AG09309 (cell line): Measurements from ENCODE around the gene PCP2.

Experiments used
- DNase-seq: peaks from one replicate; pipeline ENCODE4 v3.0.0-alpha.2; 2010; ENCODE audit warnings: low read depth
- H3K4me3 ChIP-seq: 2 replicates; pipeline ENCODE4 v1.5.1; 2011; ENCODE audit warnings: mild to moderate bottlenecking, low read depth, low read length, moderate library complexity; ENCODE audit not compliant: control insufficient read depth
- CTCF ChIP-seq: IDR thresholded peaks from 2 replicates; pipeline ENCODE4 v1.5.1; 2011; ENCODE audit warnings: mild to moderate bottlenecking, low read depth, low read length, inconsistent platforms; ENCODE audit not compliant: insufficient read depth, control insufficient read depth; ENCODE audit errors: missing control alignments

The PCP2 gene

GRCh38 chr19:7640803-7641202 lies 7.3 kb upstream of the PCP2 start:
- no peak overlapping the region for H3K4me3 ChIP-seq
- no peak for DNase-seq
- no peak for TF ChIP-seq CTCF

GRCh38 chr19:7639863-7640348 lies 6.4 kb upstream of the PCP2 start:
- no peak for DNase-seq
- H3K4me3 ChIP-seq = no peak overlapping the region
- TF ChIP-seq CTCF = no peak

- no peak overlapping the region for H3K4me3 ChIP-seq
- no peak for DNase-seq
- TF ChIP-seq CTCF = no peak
Observed at GRCh38 chr19:7638802-7639465, 5.4 kb upstream of the PCP2 start.

GRCh38 chr19:7637374-7638256 lies 4.1 kb upstream of the PCP2 start:
- no peak for TF ChIP-seq CTCF
- DNase-seq = no peak
- peak overlapping the region; percentile 4 for H3K4me3 ChIP-seq

GRCh38 chr19:7636691-7637373 lies 3.3 kb upstream of the PCP2 start, which contains the start of gene STXBP2:
STXBP2 (plus strand) TSS chr19:7637110; CDS start chr19:7637150, 40 bp downstream.
- TF ChIP-seq CTCF = no peak
- no peak for DNase-seq
- peak within 1 kb of the TSS; percentile 4 for H3K4me3 ChIP-seq

- TF ChIP-seq CTCF = no peak
- DNase-seq = no peak
- H3K4me3 ChIP-seq = no peak overlapping the region
Observed at GRCh38 chr19:7636317-7636690, 2.8 kb upstream of the PCP2 start.
